SHP77 (cell line): ENCODE data around the gene FIGLA.

Experiments used
- DNase-seq, 2 experiments: peaks; one replicate each; lab custom pipeline; 2025; lab: John Stamatoyannopoulos, UW

FIGLA gene

GRCh38 chr2:70775141-70775540 is 15.3 kb downstream of the FIGLA start:
- DNase-seq: no peak

- DNase-seq: no peak
These were observed 17.8 kb downstream of the FIGLA start for GRCh38 chr2:70772486-70773155.

- no peak for DNase-seq
These were observed 19.0 kb downstream of the FIGLA start for GRCh38 chr2:70771446-70771845.

- DNase-seq: no peak
These were observed 21.0 kb downstream of the FIGLA start for GRCh38 chr2:70769450-70769849.

- DNase-seq: no peak
These were observed 21.8 kb downstream of the FIGLA start for GRCh38 chr2:70768590-70769085.

- peak; percentile 6 to 17 for DNase-seq
These were observed 22.5 kb downstream of the FIGLA start, which contains the start of gene ADD2 for GRCh38 chr2:70767699-70768589. Gene ADD2 (minus strand): TSS chr2:70768200. CDS start chr2:70706408, 61,792 bp downstream.

GRCh38 chr2:70767079-70767698 is 23.3 kb downstream of the FIGLA start:
- DNase-seq: peak; percentile 19 to 32

GRCh38 chr2:70766357-70767078 is 23.9 kb downstream of the FIGLA start:
- DNase-seq: no peak

GRCh38 chr2:70765507-70765906 is 24.9 kb downstream of the FIGLA start:
- DNase-seq: no peak

- DNase-seq: no peak
These were observed 31.0 kb downstream of the FIGLA start for GRCh38 chr2:70759446-70759845.

- DNase-seq: no peak
These were observed 32.5 kb downstream of the FIGLA start for GRCh38 chr2:70757966-70758365.

- no peak for DNase-seq
These were observed 33.1 kb downstream of the FIGLA start for GRCh38 chr2:70757360-70757759.

GRCh38 chr2:70756128-70756527 is 34.3 kb downstream of the FIGLA start:
- no peak for DNase-seq

- DNase-seq: no peak
These were observed 36.5 kb downstream of the FIGLA start for GRCh38 chr2:70753902-70754301.

GRCh38 chr2:70753031-70753430 is 37.4 kb downstream of the FIGLA start:
- no peak for DNase-seq

- DNase-seq: no peak
These were observed 38.0 kb downstream of the FIGLA start for GRCh38 chr2:70752396-70752795.

GRCh38 chr2:70751881-70752280 is 38.6 kb downstream of the FIGLA start:
- no peak for DNase-seq

GRCh38 chr2:70750320-70750719 is 40.1 kb downstream of the FIGLA start:
- DNase-seq: no peak

GRCh38 chr2:70748002-70748784 is 42.2 kb downstream of the FIGLA start:
- DNase-seq: no peak

- no peak for DNase-seq
These were observed 43.2 kb downstream of the FIGLA start for GRCh38 chr2:70747284-70747683.
